Neural cell (in vitro differentiated cells): ENCODE measurements around the gene LRRC27. TPM values are rescaled to one million over a fixed set of nuclear protein-coding genes. Genes with fewer than 3 reads are reported as not detected.
"Not testable (repeated sequence)": the region's sequence is repeated elsewhere in the genome, so short reads cannot be mapped to it uniquely, and the experiment has no call there.

Source experiments
- H2AFZ ChIP-seq: fragments of 200-600, 300-800 bp; sonication (generic), shearing (Covaris generic); 2 replicates; pipeline ENCODE4 v1.6.0; 2014; ENCODE audit warnings: low read depth, mild to moderate bottlenecking, antibody characterized with exemption, low read length, moderate library complexity
- H3F3A ChIP-seq: fragments of 200-600 bp; shearing (Covaris generic); 2 replicates; pipeline ENCODE4 v1.6.1; 2016; ENCODE audit warnings: mild to moderate bottlenecking, moderate library complexity, mixed read lengths, antibody characterized with exemption, low read length; ENCODE audit not compliant: insufficient read depth, poor library complexity, severe bottlenecking
- H3K27ac ChIP-seq: fragments of 200-600, 300-800 bp; sonication (generic), shearing (Covaris generic); 2 replicates; pipeline ENCODE4 v1.5.1; 2014; ENCODE audit warnings: mild to moderate bottlenecking, low read length, moderate library complexity
- H3K27me3 ChIP-seq: fragments of 300-800, 200-600 bp; sonication (generic), shearing (Covaris generic); 2 replicates; pipeline ENCODE4 v1.6.0; 2014; ENCODE audit warnings: mild to moderate bottlenecking, low read depth, low read length, moderate library complexity; ENCODE audit not compliant: insufficient read depth
- H3K36me3 ChIP-seq: fragments of 300-800, 200-600 bp; sonication (generic), shearing (Covaris generic); 2 replicates; pipeline ENCODE4 v1.5.1; 2014; ENCODE audit warnings: mild to moderate bottlenecking, antibody characterized with exemption, low read length, moderate library complexity; ENCODE audit not compliant: insufficient read depth
- H3K4me2 ChIP-seq: fragments of 300-800, 200-600 bp; sonication (generic), shearing (Covaris generic); 2 replicates; pipeline ENCODE4 v1.6.0; 2014; ENCODE audit warnings: mild to moderate bottlenecking, low read length
- H3K4me3 ChIP-seq: fragments of 300-800, 200-600 bp; sonication (generic), shearing (Covaris generic); 2 replicates; pipeline ENCODE4 v1.5.1; 2014; ENCODE audit warnings: mild to moderate bottlenecking, low read length, moderate library complexity
- H3K79me2 ChIP-seq: fragments of 200-600 bp; shearing (Covaris generic); replicated peaks from 2 replicates; pipeline ENCODE4 v1.6.0; 2014; ENCODE audit warnings: mild to moderate bottlenecking, low read length, moderate library complexity; ENCODE audit not compliant: insufficient read depth
- H3K9ac ChIP-seq: fragments of 300-800, 200-600 bp; sonication (generic), shearing (Covaris generic); 2 replicates; pipeline ENCODE4 v1.6.1; 2016; ENCODE audit warnings: mild to moderate bottlenecking, low read length, mixed read lengths
- H3K9me2 ChIP-seq: fragments of 200-600 bp; shearing (Covaris generic); 2 replicates; pipeline ENCODE4 v1.6.1; 2016; ENCODE audit warnings: mild to moderate bottlenecking, low read length, mixed read lengths; ENCODE audit not compliant: insufficient read depth
- H3K9me3 ChIP-seq: fragments of 200-600, 300-800 bp; sonication (generic), shearing (Covaris generic); 2 replicates; pipeline ENCODE4 v1.6.1; 2016; ENCODE audit warnings: mild to moderate bottlenecking, mixed run types, low read length, moderate library complexity, mixed read lengths
- H4K20me1 ChIP-seq: fragments of 200-600 bp; shearing (Covaris generic); 2 replicates; pipeline ENCODE4 v1.6.1; 2016; ENCODE audit warnings: mild to moderate bottlenecking, mixed run types; ENCODE audit not compliant: insufficient read depth
- CTCF ChIP-seq: fragments of 450-650 bp; IDR thresholded peaks from 2 replicates; pipeline ENCODE4 v1.5.1; 2014; ENCODE audit warnings: antibody characterized with exemption, mild to moderate bottlenecking, moderate library complexity; ENCODE audit not compliant: poor library complexity, severe bottlenecking
- EP300 ChIP-seq: fragments of 450-650 bp; conservative IDR thresholded peaks from 2 replicates; pipeline ENCODE4 v1.6.1; 2014; ENCODE audit warnings: antibody characterized with exemption, mild to moderate bottlenecking, moderate library complexity; ENCODE audit not compliant: poor library complexity, severe bottlenecking
- EZH2 ChIP-seq: fragments of 200-600, 300-800 bp; shearing (Covaris generic), sonication (generic); IDR thresholded peaks from 2 replicates; pipeline ENCODE4 v1.6.1; 2014; ENCODE audit warnings: antibody characterized with exemption, low read length, borderline replicate concordance, mild to moderate bottlenecking; ENCODE audit not compliant: insufficient read depth, poor library complexity, severe bottlenecking
- MXI1 ChIP-seq: fragments of 450-650 bp; conservative IDR thresholded peaks from 2 replicates; pipeline ENCODE4 v1.6.1; 2014; ENCODE audit warnings: antibody characterized with exemption, mild to moderate bottlenecking; ENCODE audit not compliant: poor library complexity, severe bottlenecking
- POLR2AphosphoS5 ChIP-seq: IDR thresholded peaks from 2 replicates; pipeline ENCODE4 v1.6.1; 2012
- RAD21 ChIP-seq: fragments of 450-650 bp; conservative IDR thresholded peaks from 2 replicates; pipeline ENCODE4 v1.6.1; 2014; ENCODE audit warnings: antibody characterized with exemption, mild to moderate bottlenecking, moderate library complexity
- REST ChIP-seq: IDR thresholded peaks from 2 replicates; pipeline ENCODE4 v1.6.1; 2012; ENCODE audit warnings: borderline replicate concordance
- SMC3 ChIP-seq: fragments of 450-650 bp; conservative IDR thresholded peaks from 2 replicates; pipeline ENCODE4 v1.6.1; 2014; ENCODE audit warnings: antibody characterized with exemption, mild to moderate bottlenecking, moderate library complexity; ENCODE audit not compliant: poor library complexity
- TAF1 ChIP-seq: IDR thresholded peaks from 2 replicates; pipeline ENCODE4 v1.6.1; 2012; ENCODE audit warnings: low read depth
- polyA plus RNA-seq: library from polyadenylated mRNA; depleted of rRNA; stranded (reverse); fragments of >200 nt; gene quantifications from 2 replicates; pipeline ENCODE4 v1.2.3, GENCODE V29; 2014

The LRRC27 gene
- polyA plus RNA-seq, 1 donor from 2014 or later = 26.7 TPM

GRCh38 chr10:132377326-132377725, 45.3 kb downstream of the LRRC27 start:
- Histone ChIP-seq H3K4me3 (no peak overlapping the region), H3K4me2 (no peak overlapping the region), H3K79me2 (no peaks in the 10 kb centered on the region), H3K9me3 (no peaks in the 10 kb centered on the region), H3K27me3 (no peaks in the 10 kb centered on the region), H3F3A (no peaks in the 10 kb centered on the region), H3K27ac (no peak overlapping the region), H4K20me1 (no peaks in the 10 kb centered on the region), H3K9me2 (no peaks in the 10 kb centered on the region), H2AFZ (no peak overlapping the region), H3K36me3 (no peaks in the 10 kb centered on the region), H3K9ac (no peak overlapping the region)
- TF ChIP-seq CTCF (no peak), TAF1 (no peak), RAD21 (no peak), SMC3 (no peak), EP300 (no peak), EZH2 (no peak), POLR2AphosphoS5 (no peak), REST (no peak), MXI1 (no peak)

GRCh38 chr10:132379026-132379425, 47.0 kb downstream of the LRRC27 start:
- not testable (repeated sequence) for H3K27ac ChIP-seq, H3K4me3 ChIP-seq, H3K79me2 ChIP-seq, H3K9ac ChIP-seq, H3K9me3 ChIP-seq, H3K36me3 ChIP-seq, H3F3A ChIP-seq, H3K27me3 ChIP-seq, H4K20me1 ChIP-seq, H3K9me2 ChIP-seq, H2AFZ ChIP-seq, H3K4me2 ChIP-seq

- H3K27ac ChIP-seq, H3K79me2 ChIP-seq, H2AFZ ChIP-seq, H3K36me3 ChIP-seq, H3F3A ChIP-seq, H4K20me1 ChIP-seq, H3K27me3 ChIP-seq, H3K9me3 ChIP-seq, H3K4me2 ChIP-seq, H3K4me3 ChIP-seq, H3K9ac ChIP-seq, H3K9me2 ChIP-seq: not testable (repeated sequence)
Measured at GRCh38 chr10:132380986-132381385, 49.0 kb downstream of the LRRC27 start.
